Measurements from ENCODE around the gene TAX1BP3.

- TF ChIP-seq CTCF (conservative IDR thresholded peaks at IDR 0.05; ENCODE audit: low read length) = no peak
- no peak for TF ChIP-seq EZH2phosphoT487 (IDR thresholded peaks at IDR 0.05; ENCODE audit: borderline replicate concordance)
Observed at GRCh38 chr17:3659541-3660111, 8.8 kb downstream of the TAX1BP3 start.

Measured in Loucy (cell line).